Measurements from ENCODE around the gene ADGRE1. TPM values are rescaled to one million over a fixed set of nuclear protein-coding genes. Genes with fewer than 3 reads are reported as not detected.

Gene ADGRE1
- total RNA-seq, 1 donor from 2014 or later, result 1.8 TPM

- intact Hi-C loops (cut with micrococcal nuclease), result no loop called here
Measured at GRCh38 chr19:6873708-6874431, 13.5 kb upstream of the ADGRE1 start.

DNA sequence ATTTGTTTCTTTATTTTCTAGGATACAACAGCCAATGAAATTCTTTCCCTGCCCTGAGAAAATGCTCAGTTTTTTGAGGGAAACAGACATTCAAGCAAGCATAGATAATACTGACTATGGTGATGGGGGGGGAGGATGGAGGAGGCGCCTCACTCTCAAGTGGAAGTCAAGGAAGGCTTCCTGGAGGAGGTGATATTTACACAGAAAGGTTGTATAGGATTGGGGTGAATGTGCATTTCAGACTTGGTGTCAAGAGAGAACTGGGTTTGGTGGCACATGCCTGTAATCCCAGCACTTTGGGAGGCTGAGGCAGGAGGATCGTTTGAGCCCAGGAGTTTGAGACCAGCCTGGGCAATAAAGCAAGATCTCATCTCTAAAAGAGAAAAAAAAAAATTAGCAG lies 12.2 kb upstream of the ADGRE1 start:
- intact Hi-C loops (cut with micrococcal nuclease), result no loop called here

GRCh38 chr19:6876748-6877147 lies 10.6 kb upstream of the ADGRE1 start:
- intact Hi-C loops (cut with micrococcal nuclease), result no loop called here

- intact Hi-C loops (cut with micrococcal nuclease), result no loop called here
Measured at GRCh38 chr19:6877766-6878165, 9.6 kb upstream of the ADGRE1 start.

GRCh38 chr19:6886277-6886897 lies 992 bp upstream of the ADGRE1 start:
- intact Hi-C loops (cut with micrococcal nuclease), result loop anchor here (10.0 kb wide), 1 partner anchor 118 kb away; no protein-coding TSS in a partner anchor

DNA sequence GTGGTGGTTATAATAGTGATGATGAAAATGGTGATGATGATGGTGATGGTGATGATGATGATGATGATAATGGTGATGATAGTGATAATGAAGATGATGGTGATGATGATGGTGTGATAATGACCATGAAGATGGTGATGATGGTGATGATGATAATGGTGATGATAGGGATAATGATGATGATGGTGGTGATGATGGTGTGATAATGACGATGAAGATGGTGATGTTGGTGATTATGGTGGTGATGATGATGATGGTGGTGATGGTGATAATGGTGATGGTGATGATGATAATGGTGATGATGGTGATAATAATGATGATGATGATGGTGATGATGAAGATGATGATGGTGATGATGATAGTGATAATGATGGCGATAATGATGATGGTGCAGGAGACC lies 1.6 kb downstream of the ADGRE1 start:
- intact Hi-C loops (cut with micrococcal nuclease), result loop anchor here (10.0 kb wide), 1 partner anchor 116 kb away; no protein-coding TSS in a partner anchor

DNA sequence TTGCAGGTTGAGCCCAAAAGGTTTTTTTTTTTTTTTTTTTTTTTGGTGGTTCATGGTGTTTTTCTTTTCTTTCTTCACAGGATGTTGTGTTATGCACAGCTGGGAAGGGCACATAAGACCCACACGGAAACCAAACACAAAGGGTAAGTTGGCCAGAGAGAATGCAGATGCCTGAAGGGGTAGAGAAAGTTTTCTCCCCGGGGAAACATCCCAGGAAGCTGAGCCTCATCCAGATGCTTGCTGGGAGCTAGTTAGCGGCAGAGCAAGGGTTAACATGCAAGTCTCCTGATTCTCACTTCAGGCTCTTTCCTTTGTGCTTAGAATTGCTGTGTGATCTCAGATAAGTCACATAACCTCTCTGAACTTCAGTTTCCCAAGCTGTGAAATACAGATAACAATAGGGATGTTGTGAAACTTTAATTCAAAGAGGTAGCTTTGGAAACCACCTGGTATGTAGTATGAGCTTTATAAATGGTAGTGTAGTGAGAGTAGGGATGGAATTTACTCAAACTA lies 3.1 kb downstream of the ADGRE1 start:
- intact Hi-C loops (cut with micrococcal nuclease), result no loop called here

GRCh38 chr19:6890938-6891337 lies 3.6 kb downstream of the ADGRE1 start:
- intact Hi-C loops (cut with micrococcal nuclease), result no loop called here

DNA sequence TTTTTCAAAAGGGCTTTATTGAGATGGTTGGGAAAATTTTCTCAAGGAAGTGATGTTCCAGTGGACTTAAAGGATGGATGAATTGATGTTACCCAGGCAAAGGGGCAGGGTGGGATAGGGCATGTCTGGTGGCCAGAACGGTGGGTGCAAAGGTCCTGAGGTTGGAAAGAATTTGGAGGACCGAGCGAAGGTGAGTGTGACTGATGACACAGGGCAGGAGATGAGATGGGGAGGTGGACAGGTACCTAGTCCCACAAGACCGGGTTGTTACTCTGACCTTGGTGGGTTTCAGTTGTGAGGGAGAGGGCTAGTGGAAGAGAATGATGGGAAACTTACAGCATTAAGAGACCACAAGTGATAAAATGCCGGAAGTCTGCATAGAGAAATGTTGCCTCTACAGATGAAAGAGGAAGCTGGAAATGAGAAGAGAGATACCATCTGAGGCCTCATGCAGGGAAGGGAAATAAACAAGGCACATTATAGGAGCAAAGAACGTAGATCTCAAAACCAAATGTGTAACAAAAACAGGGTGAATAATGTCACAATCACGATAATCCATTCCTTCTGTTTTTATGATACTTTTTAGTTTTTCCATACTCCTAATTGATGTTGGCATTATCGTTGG lies 4.5 kb downstream of the ADGRE1 start:
- intact Hi-C loops (cut with micrococcal nuclease), result no loop called here

- intact Hi-C loops (cut with micrococcal nuclease), result no loop called here
Measured at GRCh38 chr19:6894313-6894712, 6.9 kb downstream of the ADGRE1 start.

DNA sequence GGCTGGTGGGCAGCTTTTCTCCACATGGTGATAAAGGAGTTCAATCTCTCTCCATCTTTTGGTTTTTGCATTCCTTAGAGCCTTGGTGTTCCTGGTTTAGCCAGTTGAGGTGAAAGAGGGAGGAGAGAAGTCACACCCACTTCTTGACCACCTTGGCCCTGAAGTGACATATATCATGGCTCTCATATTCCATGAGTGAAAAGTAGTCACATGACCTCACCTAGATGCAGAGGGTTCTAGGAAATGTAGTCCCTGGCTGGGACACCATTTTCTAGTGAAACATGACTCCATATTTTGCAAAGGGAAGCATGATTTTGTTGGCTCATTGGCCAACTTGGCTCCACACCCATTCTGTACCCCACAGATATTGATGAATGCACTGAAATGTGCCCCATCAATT lies 16.1 kb downstream of the ADGRE1 start:
- intact Hi-C loops (cut with micrococcal nuclease), result no loop called here

DNA sequence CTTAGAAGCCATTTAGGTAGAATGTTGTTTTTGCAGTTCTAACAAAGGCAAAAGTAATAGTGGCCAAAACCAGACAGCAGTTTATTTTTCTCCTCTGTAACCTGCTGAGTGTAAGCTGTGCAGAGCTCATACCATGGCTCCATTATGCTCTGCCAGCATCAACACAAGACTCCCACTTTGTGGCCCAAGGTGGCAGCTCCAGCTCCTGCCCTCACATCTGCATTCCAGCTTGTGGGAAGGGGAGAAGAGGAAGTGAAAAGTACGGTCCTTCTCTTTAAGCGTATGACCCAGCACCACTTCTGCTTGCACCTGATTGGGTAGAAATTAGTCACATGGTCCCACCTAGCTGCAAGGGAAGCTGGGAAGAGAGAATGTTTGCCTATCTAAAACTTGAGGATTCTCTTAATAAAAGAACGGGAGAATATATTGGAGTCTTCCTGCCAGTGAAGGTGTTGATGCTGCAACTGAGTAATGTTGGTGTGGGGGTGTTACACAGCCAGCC lies 19.2 kb downstream of the ADGRE1 start:
- intact Hi-C loops (cut with micrococcal nuclease), result no loop called here

GRCh38 chr19:6911523-6911922 lies 24.1 kb downstream of the ADGRE1 start:
- intact Hi-C loops (cut with micrococcal nuclease), result no loop called here

DNA sequence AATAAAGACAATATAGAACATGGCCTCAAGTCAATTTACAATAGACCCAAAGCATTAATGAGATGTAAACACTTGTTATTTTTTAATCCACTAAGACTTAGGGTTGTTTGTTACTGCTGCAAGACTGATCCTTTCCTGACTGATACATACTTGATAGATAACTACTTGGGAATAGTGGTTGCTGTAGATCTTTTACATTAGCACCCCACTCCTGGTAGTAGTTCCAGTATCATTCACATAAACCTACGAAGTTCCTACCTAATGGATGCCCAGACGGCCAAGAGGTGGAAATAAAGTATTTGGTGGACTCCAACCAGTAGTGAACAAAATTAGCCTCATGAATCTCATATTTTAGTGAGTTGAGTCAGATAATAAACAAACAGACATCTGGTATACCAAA lies 26.9 kb downstream of the ADGRE1 start:
- intact Hi-C loops (cut with micrococcal nuclease), result no loop called here

- intact Hi-C loops (cut with micrococcal nuclease), result no loop called here
Measured at GRCh38 chr19:6916952-6917351, 29.6 kb downstream of the ADGRE1 start.

- intact Hi-C loops (cut with micrococcal nuclease), result no loop called here
Measured at GRCh38 chr19:6925386-6925785, 38.0 kb downstream of the ADGRE1 start.

- intact Hi-C loops (cut with micrococcal nuclease), result no loop called here
Measured at GRCh38 chr19:6925801-6926751, 38.7 kb downstream of the ADGRE1 start.

DNA sequence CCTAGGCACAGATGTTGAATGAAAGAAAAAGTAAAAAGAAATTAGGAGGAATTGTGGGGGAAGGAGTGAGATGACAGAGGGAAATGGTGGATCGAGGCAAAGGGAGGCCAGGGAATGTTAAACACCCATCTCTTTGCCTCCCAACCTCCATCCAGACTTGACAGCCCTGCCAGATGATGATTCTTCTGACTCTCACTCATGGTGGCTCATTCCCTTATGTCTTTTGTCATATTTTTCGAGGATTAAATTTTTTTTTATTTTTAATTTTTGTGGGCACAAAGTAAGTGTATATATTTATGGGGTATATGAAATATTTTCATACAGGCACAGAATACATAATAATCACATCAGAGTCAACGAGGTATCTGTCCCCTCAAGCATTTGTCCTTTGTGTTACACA lies 42.8 kb downstream of the ADGRE1 start:
- intact Hi-C loops (cut with micrococcal nuclease), result no loop called here

- intact Hi-C loops (cut with micrococcal nuclease), result no loop called here
Measured at GRCh38 chr19:6935069-6935468, 47.7 kb downstream of the ADGRE1 start.

- intact Hi-C loops (cut with micrococcal nuclease), result no loop called here
Measured at GRCh38 chr19:6935618-6936017, 48.2 kb downstream of the ADGRE1 start.

DNA sequence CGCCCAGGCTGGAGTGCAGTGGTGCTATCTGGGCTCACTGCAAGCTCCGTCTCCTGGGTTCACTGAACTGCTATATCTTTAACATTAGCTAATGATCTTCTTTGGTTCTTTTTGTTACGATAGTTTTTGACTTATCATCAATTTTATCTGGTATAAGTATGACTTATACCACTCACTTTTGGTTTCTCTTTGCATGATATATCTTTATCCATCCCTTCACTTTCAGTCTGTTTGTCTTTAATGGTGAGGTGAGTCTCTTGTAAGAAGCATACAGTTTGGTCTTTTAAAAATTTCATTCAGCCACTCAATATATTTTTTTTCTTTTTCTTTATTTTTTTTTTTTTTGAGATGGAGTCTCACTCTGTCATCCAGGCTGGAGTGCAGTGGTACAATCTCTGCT lies 58.4 kb downstream of the ADGRE1 start:
- intact Hi-C loops (cut with micrococcal nuclease), result loop anchor here (10.0 kb wide), 1 partner anchor 59 kb away; no protein-coding TSS in a partner anchor
